Epithelial cell of esophagus (primary cell): ENCODE measurements around the gene TUBGCP2.

Experiments used
- DNase-seq: peaks from one replicate; pipeline ENCODE4 v3.0.0; 2010; ENCODE audit warnings: low read depth
- H3K4me3 ChIP-seq: 2 replicates; pipeline ENCODE4 v1.5.1; 2011; ENCODE audit warnings: mild to moderate bottlenecking, low read length, control low read depth
- TF ChIP-seq, protein P1 (sequence below): IDR thresholded peaks from 2 replicates; pipeline ENCODE4 v1.5.1; 2011; ENCODE audit warnings: low read depth, mild to moderate bottlenecking, low read length, control low read depth, inconsistent platforms; ENCODE audit not compliant: insufficient read depth; ENCODE audit errors: missing control alignments

Gene TUBGCP2

DNA sequence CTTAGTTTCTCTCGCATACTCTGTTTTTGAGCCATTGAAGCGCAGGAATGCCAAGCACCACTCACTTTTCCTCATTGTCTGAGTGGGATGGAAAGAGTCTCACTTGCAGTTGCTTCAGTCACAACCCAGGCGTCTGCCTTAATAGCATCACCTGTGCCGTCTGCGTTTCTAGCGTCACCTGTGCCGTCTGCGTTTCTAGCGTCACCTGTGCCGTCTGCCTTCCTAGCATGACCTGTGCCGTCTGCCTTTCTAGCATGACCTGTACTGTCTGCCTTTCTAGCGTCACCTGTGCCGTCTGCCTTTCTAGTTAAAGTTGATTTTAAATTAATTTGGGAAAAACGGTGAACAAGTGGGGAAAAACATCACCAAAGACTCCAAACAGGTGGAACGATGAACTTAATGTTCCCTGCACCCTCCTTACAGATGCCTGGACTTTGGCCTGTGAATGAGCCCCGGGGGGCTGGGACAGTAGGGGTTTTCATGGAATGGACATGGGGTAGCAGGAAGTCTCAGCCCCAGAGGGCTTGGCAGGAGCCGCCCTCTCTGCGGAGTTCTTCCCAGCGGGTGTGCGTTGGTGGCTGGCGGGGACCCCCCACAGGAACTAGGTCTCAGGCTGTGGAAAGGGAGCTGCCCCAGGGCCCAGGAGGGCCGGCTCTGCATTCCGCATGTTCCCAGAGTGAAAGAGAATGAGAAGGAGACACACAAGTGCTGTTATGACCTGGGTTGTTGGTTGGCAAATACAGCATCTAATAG, 3.5 kb upstream of the TUBGCP2 start:
- no peak for DNase-seq
- H3K4me3 ChIP-seq: no peak overlapping the region
- TF ChIP-seq, protein P1, sequence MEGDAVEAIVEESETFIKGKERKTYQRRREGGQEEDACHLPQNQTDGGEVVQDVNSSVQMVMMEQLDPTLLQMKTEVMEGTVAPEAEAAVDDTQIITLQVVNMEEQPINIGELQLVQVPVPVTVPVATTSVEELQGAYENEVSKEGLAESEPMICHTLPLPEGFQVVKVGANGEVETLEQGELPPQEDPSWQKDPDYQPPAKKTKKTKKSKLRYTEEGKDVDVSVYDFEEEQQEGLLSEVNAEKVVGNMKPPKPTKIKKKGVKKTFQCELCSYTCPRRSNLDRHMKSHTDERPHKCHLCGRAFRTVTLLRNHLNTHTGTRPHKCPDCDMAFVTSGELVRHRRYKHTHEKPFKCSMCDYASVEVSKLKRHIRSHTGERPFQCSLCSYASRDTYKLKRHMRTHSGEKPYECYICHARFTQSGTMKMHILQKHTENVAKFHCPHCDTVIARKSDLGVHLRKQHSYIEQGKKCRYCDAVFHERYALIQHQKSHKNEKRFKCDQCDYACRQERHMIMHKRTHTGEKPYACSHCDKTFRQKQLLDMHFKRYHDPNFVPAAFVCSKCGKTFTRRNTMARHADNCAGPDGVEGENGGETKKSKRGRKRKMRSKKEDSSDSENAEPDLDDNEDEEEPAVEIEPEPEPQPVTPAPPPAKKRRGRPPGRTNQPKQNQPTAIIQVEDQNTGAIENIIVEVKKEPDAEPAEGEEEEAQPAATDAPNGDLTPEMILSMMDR: no peak

DNA sequence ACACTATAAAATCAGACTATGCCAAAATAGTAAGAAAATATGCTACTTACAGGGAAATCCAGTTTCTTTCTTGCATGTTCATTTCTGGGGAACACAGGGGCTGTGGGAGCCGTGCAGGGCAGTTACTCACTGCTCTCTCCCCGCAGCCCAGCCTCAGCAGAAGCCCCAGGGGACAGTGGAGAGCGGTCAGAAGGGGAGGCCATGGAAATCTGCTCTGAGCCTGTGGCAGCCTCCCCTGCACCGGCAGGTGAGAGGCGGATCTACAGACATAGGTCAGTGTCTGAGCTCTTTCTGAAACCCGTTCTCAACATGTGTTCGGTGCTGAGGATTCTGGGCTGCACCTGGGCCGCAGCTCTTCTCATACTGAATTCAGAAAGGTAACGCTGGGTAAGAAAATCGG, 2.9 kb upstream of the TUBGCP2 start:
- DNase-seq: no peak
- TF ChIP-seq, protein P1: no peak
- H3K4me3 ChIP-seq: no peak overlapping the region

DNA sequence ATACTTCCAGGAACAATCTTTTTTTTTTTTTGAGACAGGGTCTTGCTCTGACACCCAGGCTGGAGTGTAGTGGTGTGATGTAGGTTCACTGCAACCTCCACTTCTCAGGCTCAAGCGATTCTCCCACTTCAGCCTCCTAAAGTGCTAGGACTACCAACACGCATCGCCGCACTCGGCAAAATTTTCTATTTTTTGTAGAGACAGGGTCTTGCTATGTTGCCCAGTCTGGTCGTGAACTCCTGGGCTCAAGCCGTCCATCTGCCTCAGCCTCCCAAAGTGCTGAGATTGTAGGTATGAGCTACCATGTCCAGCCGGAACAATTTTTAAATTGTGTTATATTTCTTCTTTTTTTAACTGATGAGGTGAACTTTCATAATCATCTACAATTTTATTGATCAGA, 2.1 kb upstream of the TUBGCP2 start:
- DNase-seq: no peak
- TF ChIP-seq, protein P1: no peak

DNA sequence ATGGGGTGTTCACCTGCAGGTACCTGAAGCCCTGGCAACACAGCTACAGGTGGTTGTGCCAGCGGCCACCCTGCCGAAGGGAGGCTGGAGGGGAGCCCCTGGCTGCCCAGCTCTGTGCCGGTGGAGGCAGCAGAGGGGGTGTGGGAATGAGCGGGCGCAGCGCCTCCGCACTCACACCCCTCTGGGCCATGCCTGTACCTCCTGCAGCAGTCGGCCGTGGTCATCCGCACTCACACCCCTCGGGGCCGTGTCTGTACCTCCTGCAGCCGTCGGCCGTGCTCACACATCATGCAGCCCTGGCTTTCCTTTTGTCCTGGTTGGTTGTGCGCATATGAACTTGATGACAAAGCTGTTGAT, 1.7 kb upstream of the TUBGCP2 start:
- no peak overlapping the region for H3K4me3 ChIP-seq
- TF ChIP-seq, protein P1: no peak
- DNase-seq: no peak

More for the DNA sequence above, 2.1 kb upstream of the TUBGCP2 start:
- H3K4me3 ChIP-seq: no peak overlapping the region

DNA sequence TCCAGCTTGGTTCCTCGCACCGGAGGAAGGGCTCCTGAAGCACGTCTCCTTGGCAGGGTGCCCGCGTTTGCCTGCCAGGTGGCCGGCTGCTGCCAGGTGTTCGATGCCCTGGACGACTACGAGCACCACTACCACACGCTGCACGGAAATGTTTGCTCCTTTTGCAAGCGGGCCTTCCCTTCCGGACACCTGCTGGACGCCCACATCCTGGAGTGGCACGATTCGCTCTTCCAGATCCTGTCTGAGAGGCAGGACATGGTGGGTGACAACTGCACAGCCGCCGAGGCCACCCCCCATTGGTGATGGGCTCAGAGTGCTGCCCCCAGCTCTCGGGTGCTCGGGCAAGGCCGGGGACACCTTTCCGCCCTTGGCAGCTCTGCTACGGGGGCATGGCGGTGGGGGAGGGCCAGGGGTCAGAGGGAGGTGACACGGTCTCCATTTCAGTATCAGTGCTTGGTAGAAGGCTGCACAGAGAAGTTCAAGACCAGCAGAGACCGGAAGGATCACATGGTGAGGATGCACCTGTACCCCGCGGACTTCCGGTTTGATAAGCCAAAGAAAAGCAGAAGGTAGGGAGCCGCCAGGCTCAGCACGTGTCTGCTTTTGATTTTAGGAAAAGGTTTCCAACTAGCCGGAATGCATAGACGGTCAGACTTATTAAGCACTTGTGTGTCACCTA, 1.2 kb upstream of the TUBGCP2 start:
- TF ChIP-seq, protein P1: no peak
- no peak overlapping the region for H3K4me3 ChIP-seq
- DNase-seq: no peak

DNA sequence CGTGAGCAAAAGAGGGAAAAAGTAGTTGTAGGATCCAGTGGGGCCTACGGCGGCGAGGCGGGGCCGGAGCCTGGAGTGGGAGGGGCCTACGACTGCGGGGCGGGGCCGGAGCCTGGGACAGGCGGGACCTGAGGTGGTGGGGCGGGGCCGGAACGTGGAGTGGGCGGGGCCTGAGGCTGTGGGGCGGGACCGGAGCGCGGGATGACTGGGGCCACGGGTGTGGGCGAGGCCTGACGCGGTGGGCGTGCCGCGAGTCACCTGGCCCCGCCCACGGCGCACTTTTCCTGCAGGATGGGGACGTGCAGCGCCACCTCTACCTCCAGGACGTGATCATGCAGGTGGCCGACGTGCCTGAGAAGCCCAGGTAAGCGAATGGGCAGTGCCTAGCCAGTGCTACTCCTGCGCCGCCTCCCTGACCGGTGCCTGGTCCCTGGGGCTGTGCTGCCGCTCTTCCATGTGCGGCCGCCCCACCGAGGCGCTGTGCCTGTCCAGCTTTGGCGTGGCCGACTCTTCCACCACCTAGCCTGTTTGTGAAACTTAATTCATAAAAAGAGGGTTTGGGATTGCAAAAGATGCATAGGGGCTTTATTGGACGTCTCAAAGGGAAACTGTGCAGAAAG, 538 bp upstream of the TUBGCP2 start:
- peak overlapping the region; percentile 85 for H3K4me3 ChIP-seq
- peak; percentile 95 for DNase-seq
- TF ChIP-seq, protein P1: no peak
